HT1080 (cell line): ENCODE data around the gene HPF1. TPM values are rescaled to one million over a fixed set of nuclear protein-coding genes. Genes with fewer than 3 reads are reported as not detected.
"Not testable (repeated sequence)": the region's sequence is repeated elsewhere in the genome, so short reads cannot be mapped to it uniquely, and the experiment has no call there.

ENCODE experiments used
- DNase-seq: peaks from one replicate; pipeline ENCODE4 v3.0.0-alpha.2; 2015; ENCODE audit warnings: low read depth
- polyA plus RNA-seq, 2 experiments: library from polyadenylated mRNA; depleted of rRNA; stranded (reverse); fragments of >200 nt; gene quantifications; 2 replicates each; pipeline ENCODE4 v1.2.3, GENCODE V29; 2015
- total RNA-seq: library from RNA; depleted of rRNA; stranded (reverse); fragments of >200 nt; shearing (Covaris generic); gene quantifications from 2 replicates; pipeline ENCODE4 v1.2.3, GENCODE V29; 2014; rRNA removed

The HPF1 gene
- total RNA-seq = 30.9 and 31.7 TPM in 2 replicates
- 53.1 and 59.9 TPM in 2 replicates for polyA plus RNA-seq (2015; cell fraction: cytosol; rRNA removed)
- 50.8 and 53.2 TPM in 2 replicates for polyA plus RNA-seq (2015; cell fraction: nucleus; rRNA removed)

- peak; percentile 87 for DNase-seq
Measured at GRCh38 chr4:169757575-169758184, at the start of gene HPF1. Gene HPF1, minus strand, starts transcription at chr4:169757944. Its CDS starts 67 bp downstream, at chr4:169757877.

- not testable (repeated sequence) for DNase-seq
Measured at GRCh38 chr4:169806770-169807169, 49.0 kb upstream of the HPF1 start.

DNA sequence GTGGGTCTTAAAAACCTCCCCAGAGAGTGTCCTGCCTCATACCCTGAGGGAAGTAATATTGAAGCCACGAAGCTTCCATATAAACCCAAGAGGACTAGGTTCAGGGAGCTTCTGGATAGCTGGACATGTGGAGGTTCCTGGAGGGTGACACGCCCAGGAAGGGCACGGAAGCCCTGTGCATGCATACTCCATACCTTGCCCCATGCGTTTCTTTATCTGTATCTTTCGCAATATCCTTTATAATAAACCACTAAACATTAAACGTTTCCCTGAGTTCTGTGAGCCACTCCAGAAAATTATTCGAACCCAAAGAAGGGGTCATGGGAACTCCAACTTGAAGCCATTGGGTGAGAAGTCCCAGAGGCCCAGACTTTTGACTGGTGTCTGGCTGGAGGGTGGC lies 45.7 kb upstream of the HPF1 start:
- DNase-seq = no peak

DNA sequence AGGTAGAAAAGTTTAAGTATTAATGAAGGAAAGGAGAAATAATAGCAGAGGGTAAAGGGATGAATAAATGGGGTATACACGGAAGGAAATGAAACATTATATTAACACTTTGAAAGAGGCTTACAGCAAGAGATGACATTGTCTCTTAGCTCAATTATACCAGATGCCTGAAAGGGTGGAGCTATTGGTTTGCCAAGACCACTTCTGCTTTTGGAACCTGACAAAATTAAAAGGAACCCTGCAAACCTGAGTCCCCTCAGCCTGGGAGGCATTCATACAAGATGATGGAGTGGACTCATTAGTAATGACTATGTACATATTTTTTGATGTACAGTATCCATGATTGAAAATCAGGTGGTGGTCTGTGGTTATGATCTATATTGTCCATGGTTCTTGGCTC lies 45.1 kb upstream of the HPF1 start:
- DNase-seq = no peak

- DNase-seq = no peak
Measured at GRCh38 chr4:169800541-169800940, 42.8 kb upstream of the HPF1 start.

DNA sequence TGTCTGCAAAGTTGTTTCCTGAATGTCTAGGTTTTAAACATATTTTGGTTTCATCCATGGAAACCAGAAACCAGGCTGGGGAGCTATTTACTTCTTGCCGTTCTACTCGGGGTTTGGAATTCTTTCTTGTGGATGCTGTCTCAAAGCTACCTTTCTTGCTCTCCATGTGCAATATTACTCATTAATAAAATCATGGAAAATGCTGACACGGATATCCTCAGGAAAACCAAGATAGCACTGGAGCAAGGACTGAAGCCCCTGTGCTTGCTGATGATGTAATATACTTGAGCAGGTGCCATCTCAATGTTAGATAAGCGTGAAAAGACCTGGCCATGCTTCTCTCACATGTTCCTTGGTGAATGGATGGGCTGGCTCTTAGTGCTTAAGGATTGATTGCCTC lies 41.5 kb upstream of the HPF1 start:
- DNase-seq = no peak

GRCh38 chr4:169795585-169795984 lies 37.8 kb upstream of the HPF1 start:
- DNase-seq = peak; percentile 59

- peak; percentile 85 for DNase-seq
Measured at GRCh38 chr4:169791527-169792156, 33.9 kb upstream of the HPF1 start.

GRCh38 chr4:169791062-169791461 lies 33.3 kb upstream of the HPF1 start:
- no peak for DNase-seq

DNA sequence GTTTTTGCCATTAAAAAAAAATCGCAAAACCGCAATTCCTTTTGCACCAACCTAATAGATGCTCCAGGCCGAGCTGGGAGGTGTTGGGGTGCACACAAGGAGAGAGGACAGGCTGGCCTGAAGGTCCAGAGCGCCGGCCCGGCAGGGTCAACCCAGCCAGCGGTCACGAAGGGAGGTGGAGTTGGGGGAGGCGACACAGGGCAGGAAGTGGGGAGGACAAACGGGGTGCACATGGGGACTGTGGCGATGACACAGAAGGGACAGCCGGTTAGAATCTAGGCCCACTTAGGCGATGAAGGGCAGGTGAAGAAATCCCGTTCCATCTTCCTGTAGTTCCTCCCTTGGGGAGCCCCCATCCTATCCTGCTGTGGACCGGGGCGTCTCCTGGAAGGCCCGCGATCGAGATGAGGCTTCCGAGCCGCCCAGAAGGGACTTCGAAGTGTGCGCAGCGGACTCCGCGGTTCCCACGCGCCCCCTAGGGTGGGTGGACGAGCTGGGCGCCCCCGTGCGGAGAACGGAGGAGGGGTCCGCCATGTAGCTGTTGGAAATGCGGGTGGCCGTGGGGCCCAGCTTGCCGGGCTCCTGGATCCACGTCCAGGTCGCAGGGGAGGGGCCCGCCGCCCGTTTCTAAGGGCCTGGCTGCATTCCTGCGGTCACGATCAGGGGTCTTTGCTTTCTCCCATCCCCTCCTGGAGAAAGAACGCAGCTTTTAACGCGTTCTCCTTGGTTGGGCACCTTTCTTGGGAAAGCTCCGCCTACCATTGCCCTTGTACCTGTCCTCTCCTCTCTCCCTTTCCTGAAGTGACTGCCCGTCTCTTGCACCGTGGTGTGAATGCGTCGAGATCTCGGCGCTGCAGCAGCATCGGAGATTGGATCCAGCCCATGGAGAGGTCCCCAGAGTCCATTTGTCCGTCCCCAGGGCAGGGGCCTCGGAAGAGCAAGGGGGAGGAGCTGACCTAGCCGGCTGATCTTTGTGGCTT lies 17.0 kb upstream of the HPF1 start:
- DNase-seq = no peak

GRCh38 chr4:169773889-169774288 lies 16.1 kb upstream of the HPF1 start:
- DNase-seq = no peak

- DNase-seq = not testable (repeated sequence)
Measured at GRCh38 chr4:169771556-169772080, 13.9 kb upstream of the HPF1 start.

DNA sequence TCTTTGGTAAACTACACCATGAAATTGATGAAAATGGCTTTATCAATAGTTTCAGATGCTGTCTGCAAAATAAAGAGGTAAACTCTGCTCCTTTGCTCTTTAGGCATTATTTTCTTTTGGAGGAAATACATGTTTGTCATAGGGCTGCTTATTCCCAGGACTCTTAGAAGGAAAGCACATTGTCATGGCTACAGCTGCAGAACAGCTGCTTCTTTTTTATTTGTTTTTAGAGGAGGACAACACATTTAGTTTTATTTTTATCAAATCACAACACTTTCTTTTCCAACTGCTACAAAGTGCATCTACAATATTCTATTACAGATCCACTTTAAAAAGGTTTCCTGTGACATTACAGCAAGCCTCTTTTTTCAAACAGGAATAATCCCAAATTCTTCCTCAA lies 12.7 kb upstream of the HPF1 start:
- no peak for DNase-seq

GRCh38 chr4:169768385-169768784 lies 10.6 kb upstream of the HPF1 start:
- DNase-seq = no peak

- no peak for DNase-seq
Measured at GRCh38 chr4:169766741-169767140, 9.0 kb upstream of the HPF1 start.

- DNase-seq = no peak
Measured at GRCh38 chr4:169765835-169766234, 8.1 kb upstream of the HPF1 start.

GRCh38 chr4:169761846-169762245 lies 4.1 kb upstream of the HPF1 start:
- DNase-seq = no peak

DNA sequence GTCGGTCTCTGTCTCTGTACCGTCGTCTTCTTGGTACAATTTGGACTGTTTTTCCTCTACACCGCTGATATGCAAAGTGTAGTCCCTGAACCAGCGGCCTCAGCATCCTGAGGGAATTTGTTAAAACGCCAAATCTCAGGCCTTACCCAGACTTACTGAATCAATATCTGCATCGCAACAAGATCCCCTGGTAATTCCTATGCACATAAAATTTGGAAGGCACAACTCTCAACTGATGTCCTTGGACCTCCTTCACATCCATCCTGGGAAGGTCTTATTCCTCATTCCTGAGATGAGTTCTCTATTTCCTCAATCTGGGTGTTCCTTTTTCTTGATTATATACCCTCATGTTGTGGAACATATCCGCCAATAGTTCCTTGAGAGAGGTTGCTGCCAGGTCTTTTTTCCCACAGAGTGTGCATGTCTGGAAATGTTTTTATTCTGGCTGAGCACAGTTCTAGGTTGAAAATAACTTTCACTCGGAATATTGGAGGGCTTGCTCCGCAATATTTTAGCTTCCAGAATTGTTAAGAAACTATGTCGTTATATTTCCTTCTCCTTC lies 738 bp upstream of the HPF1 start:
- no peak for DNase-seq

DNA sequence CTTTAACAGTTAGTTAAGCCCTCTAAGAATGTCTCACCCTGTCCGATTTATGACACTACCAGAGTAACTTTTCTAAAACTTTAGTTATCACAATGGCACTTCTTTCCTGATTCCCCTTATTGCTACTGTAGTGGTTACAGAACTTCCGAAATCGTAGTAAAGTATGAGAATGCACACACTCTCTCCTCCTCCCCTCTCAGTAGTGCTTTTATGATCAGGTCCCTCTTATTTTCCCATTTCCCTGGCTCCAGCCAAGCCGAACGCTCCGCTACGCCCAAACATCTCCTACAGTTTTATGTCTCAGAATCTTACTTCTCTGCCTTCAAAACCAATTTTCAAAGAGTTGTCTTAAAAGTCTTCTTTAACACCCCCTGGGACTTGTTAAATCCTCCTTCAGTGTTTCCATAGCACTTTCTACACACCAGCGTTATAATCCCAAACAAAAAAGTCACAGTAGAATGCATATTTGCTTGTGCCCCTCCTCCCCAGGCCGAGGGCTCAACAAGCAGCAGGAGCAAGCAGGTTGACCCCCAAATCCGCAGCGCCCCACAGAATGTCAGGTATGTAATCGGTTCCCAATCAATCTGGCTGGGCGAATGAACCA lies 671 bp downstream of the HPF1 start:
- no peak for DNase-seq

- peak; percentile 13 for DNase-seq
Measured at GRCh38 chr4:169745291-169745690, 12.5 kb downstream of the HPF1 start.

- DNase-seq = no peak
Measured at GRCh38 chr4:169744601-169745000, 13.1 kb downstream of the HPF1 start.
